ENCODE data around the gene TRIAP1. TPM values are rescaled to one million over a fixed set of nuclear protein-coding genes. Genes with fewer than 3 reads are reported as not detected.
A peak's percentile ranks its signal among the peaks of the same experiment; 100 is the strongest.

Gene TRIAP1
- total and polyA plus RNA-seq, 8 donors, result 4.7 to 40.6 (median 14.7) TPM

GRCh38 chr12:120406069-120406468, 40.1 kb downstream of the TRIAP1 start:
- peak in 1 of 2 donors; percentile 17 for DNase-seq
- Histone ChIP-seq H3K36me3 (no peaks in the 10 kb centered on the region), H3K4me1 (no peaks in the 10 kb centered on the region), H3K4me3 (no peak overlapping the region), H3K9me3 (no peaks in the 10 kb centered on the region), H3K27me3 (no peaks in the 10 kb centered on the region), H3K27ac (no peak overlapping the region)
- TF ChIP-seq EP300 (IDR thresholded peaks at IDR 0.05) (no peak), POLR2A (IDR thresholded peaks at IDR 0.05) (no peak), POLR2AphosphoS5 (IDR thresholded peaks at IDR 0.05) (no peak), CTCF (IDR thresholded peaks at IDR 0.05) (no peak)
- 68 to 89% (median 81%) methylated on average over 3 of the region's 3 CpGs for WGBS, 5 donors
- intact Hi-C loops (cut with DNase I; ENCODE audit: low total_unique reads), result no loop called here

- Histone ChIP-seq H3K36me3 (no peaks in the 10 kb centered on the region), H3K27ac (no peak overlapping the region), H3K4me3 (no peak overlapping the region), H3K4me1 (no peaks in the 10 kb centered on the region), H3K27me3 (peaks cover 0 to 5% (median 0%) of the 10 kb centered on the region in 3 donors), H3K9me3 (no peaks in the 10 kb centered on the region)
- TF ChIP-seq POLR2A (IDR thresholded peaks at IDR 0.05) (no peak), POLR2AphosphoS5 (IDR thresholded peaks at IDR 0.05) (no peak), EP300 (IDR thresholded peaks at IDR 0.05) (no peak), CTCF (IDR thresholded peaks at IDR 0.05) (no peak)
- 74 to 100% (median 83%) methylated on average over 1 of the region's 1 CpG for WGBS, 5 donors
- no peak for DNase-seq
- intact Hi-C loops (cut with DNase I; ENCODE audit: low total_unique reads), result no loop called here
Observed at GRCh38 chr12:120404271-120404670, 41.9 kb downstream of the TRIAP1 start.

DNA sequence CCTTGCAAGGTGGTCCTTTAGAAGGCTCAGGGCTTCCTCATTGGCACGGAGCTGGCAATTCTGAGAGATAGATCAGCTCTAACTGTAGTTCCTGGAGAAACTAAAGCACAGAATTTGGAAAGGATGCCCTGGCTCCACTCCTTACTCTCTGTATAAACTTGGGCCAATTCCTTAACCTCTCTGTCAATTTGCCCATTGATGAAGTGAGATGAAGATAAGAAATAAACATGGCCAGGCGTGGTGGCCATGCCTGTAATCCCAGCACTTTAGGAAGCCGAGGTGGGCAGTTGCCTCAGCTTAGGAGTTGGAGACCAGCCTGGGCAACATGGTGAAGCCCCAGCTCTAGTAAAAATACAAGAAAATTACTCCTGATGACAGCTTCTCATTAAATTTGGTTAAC, 42.3 kb downstream of the TRIAP1 start:
- Histone ChIP-seq H3K27ac (no peak overlapping the region), H3K4me1 (no peaks in the 10 kb centered on the region), H3K27me3 (peaks cover 0 to 6% (median 0%) of the 10 kb centered on the region in 3 donors), H3K36me3 (no peaks in the 10 kb centered on the region), H3K9me3 (no peaks in the 10 kb centered on the region), H3K4me3 (no peak overlapping the region)
- intact Hi-C loops (cut with DNase I; ENCODE audit: low total_unique reads), result no loop called here
- TF ChIP-seq POLR2A (IDR thresholded peaks at IDR 0.05) (no peak), EP300 (IDR thresholded peaks at IDR 0.05) (no peak), CTCF (IDR thresholded peaks at IDR 0.05) (no peak), POLR2AphosphoS5 (IDR thresholded peaks at IDR 0.05) (no peak)
- WGBS, 5 donors, result 53 to 68% (median 55%) methylated on average over 3 of the region's 3 CpGs
- no peak for DNase-seq

DNA sequence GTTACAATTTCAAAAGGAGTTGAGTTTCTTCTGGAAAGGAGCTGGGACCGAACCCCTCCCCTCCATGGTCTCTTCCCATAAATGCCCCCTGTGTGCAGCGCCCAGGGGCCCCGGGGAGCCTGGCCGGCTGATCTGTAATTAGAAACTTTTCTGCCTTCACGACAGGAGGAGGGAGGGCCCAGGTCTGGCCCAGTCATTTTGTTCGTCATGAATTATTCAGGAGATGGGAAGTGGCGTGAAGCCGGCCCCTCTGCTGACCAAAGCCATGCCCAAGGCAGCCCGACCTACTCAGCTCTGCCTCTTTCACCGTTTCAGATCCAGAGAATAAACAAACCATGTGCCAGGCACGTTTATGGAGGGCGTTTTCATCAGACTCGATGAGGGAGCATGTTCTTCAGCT, 44.0 kb downstream of the TRIAP1 start:
- 21 to 38% (median 27%) methylated on average over 13 of the region's 13 CpGs for WGBS, 5 donors
- TF ChIP-seq POLR2AphosphoS5 (IDR thresholded peaks at IDR 0.05) (no peak), EP300 (IDR thresholded peaks at IDR 0.05) (no peak), CTCF (IDR thresholded peaks at IDR 0.05) (no peak), POLR2A (IDR thresholded peaks at IDR 0.05) (no peak)
- Histone ChIP-seq H3K36me3 (no peaks in the 10 kb centered on the region), H3K27ac (no peak overlapping the region), H3K27me3 (peaks cover 0 to 22% (median 0%) of the 10 kb centered on the region in 3 donors), H3K9me3 (no peaks in the 10 kb centered on the region), H3K4me1 (peaks cover 4 to 12% (median 8%) of the 10 kb centered on the region in 4 donors), H3K4me3 (no peak overlapping the region)
- intact Hi-C loops (cut with DNase I; ENCODE audit: low total_unique reads), result no loop called here
- peak in 1 of 2 donors; percentile 41 for DNase-seq
